ENCODE measurements around the gene PNPLA8.
"Not testable (repeated sequence)": the region's sequence is repeated elsewhere in the genome, so short reads cannot be mapped to it uniquely, and the experiment has no call there.

Gene PNPLA8

GRCh38 chr7:108529341-108529740, 3.4 kb upstream of the PNPLA8 start:
- DNase-seq, result no peak

- DNase-seq, result no peak
These were observed 2.3 kb upstream of the PNPLA8 start for GRCh38 chr7:108528183-108528712.

GRCh38 chr7:108526768-108527017, 758 bp upstream of the PNPLA8 start:
- no peak for DNase-seq

GRCh38 chr7:108525327-108525984, 479 bp downstream of the PNPLA8 start:
- peak; percentile 79 for DNase-seq

- no peak for DNase-seq
These were observed 3.2 kb downstream of the PNPLA8 start for GRCh38 chr7:108522780-108523179.

- DNase-seq, result no peak
These were observed 8.0 kb downstream of the PNPLA8 start for GRCh38 chr7:108517951-108518350.

GRCh38 chr7:108515630-108516029, 10.3 kb downstream of the PNPLA8 start:
- DNase-seq, result no peak

- no peak for DNase-seq
These were observed 10.9 kb downstream of the PNPLA8 start for GRCh38 chr7:108515013-108515412.

- no peak for DNase-seq
These were observed 14.0 kb downstream of the PNPLA8 start for GRCh38 chr7:108511939-108512338.

- DNase-seq, result not testable (repeated sequence)
These were observed 21.4 kb downstream of the PNPLA8 start for GRCh38 chr7:108504576-108504975.

GRCh38 chr7:108503112-108504026, 22.6 kb downstream of the PNPLA8 start:
- no peak for DNase-seq

GRCh38 chr7:108499566-108499965, 26.4 kb downstream of the PNPLA8 start:
- DNase-seq, result no peak

- DNase-seq, result no peak
These were observed 27.5 kb downstream of the PNPLA8 start for GRCh38 chr7:108498481-108498880.

- DNase-seq, result peak; percentile 55
These were observed 28.7 kb downstream of the PNPLA8 start for GRCh38 chr7:108497082-108497725.

- no peak for DNase-seq
These were observed 33.2 kb downstream of the PNPLA8 start for GRCh38 chr7:108492742-108493141.

- no peak for DNase-seq
These were observed 37.0 kb downstream of the PNPLA8 start for GRCh38 chr7:108488768-108489538.

- DNase-seq, result no peak
These were observed 38.3 kb downstream of the PNPLA8 start for GRCh38 chr7:108487646-108488045.

- peak; percentile 5 for DNase-seq
These were observed 39.5 kb downstream of the PNPLA8 start for GRCh38 chr7:108486291-108486966.

GRCh38 chr7:108484137-108484536, 41.8 kb downstream of the PNPLA8 start:
- DNase-seq, result no peak

- peak; percentile 13 for DNase-seq
These were observed 45.6 kb downstream of the PNPLA8 start for GRCh38 chr7:108480311-108480710.

- DNase-seq, result no peak
These were observed 46.2 kb downstream of the PNPLA8 start for GRCh38 chr7:108479751-108480150.

GRCh38 chr7:108479118-108479517, 46.8 kb downstream of the PNPLA8 start:
- DNase-seq, result no peak

Measured in kidney glomerular epithelial cell (primary cell).